ENCODE results near the gene KIF4B.

KIF4B gene

GRCh38 chr5:155056644-155057269 is 43.2 kb downstream of the KIF4B start:
- Histone ChIP-seq H3K36me3 (no peaks in the 10 kb centered on the region), H3K9ac (no peak overlapping the region), H3K4me1 (no peaks in the 10 kb centered on the region), H3K4me3 (no peak overlapping the region), H3K27me3 (no peaks in the 10 kb centered on the region), H3K9me3 (replicated peaks in 1 of 11) (0 out of 22 replicates have a peak, but pooled peaks cover 0 to 3% (median 0%) of the 10 kb centered on the region in 11 experiments), H3K27ac (no peak overlapping the region), H4K20me1 (no peaks in the 10 kb centered on the region), H3K4me2 (no peak overlapping the region)
- TF ChIP-seq Cebpa-rat (IDR thresholded peaks at IDR 0.05): no peak

DNA sequence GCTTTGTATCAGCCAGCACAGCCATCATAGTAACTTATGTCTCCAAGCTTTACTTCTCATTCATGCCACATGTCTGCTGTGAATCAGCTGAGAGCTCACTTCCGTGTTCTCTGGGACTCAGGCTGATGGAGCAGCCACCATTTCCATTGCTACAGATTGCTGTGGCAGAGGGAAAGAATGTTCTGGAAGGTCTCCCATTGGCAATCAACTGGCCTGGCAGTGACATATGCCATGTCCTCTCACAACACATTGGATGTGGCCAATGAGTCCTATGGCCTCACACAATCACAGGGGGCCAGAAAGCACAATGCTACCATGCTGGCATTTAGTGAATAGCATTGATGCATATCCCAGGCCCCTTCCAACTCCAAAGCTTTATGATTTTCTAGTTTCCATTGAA is 44.1 kb downstream of the KIF4B start:
- no peaks in the 10 kb centered on the region for H3K36me3 ChIP-seq
- H4K20me1 ChIP-seq: no peaks in the 10 kb centered on the region
- no peak for TF ChIP-seq Cebpa-rat (IDR thresholded peaks at IDR 0.05)
- H3K4me1 ChIP-seq: no peaks in the 10 kb centered on the region
- 0 out of 22 replicates have a peak, but pooled peaks cover 0 to 3% (median 0%) of the 10 kb centered on the region in 11 experiments for H3K9me3 ChIP-seq (replicated peaks in 1 of 11)
- H3K4me2 ChIP-seq: no peak overlapping the region
- no peak overlapping the region for H3K27ac ChIP-seq
- H3K27me3 ChIP-seq: no peaks in the 10 kb centered on the region
- no peak overlapping the region for H3K4me3 ChIP-seq
- no peak overlapping the region for H3K9ac ChIP-seq

DNA sequence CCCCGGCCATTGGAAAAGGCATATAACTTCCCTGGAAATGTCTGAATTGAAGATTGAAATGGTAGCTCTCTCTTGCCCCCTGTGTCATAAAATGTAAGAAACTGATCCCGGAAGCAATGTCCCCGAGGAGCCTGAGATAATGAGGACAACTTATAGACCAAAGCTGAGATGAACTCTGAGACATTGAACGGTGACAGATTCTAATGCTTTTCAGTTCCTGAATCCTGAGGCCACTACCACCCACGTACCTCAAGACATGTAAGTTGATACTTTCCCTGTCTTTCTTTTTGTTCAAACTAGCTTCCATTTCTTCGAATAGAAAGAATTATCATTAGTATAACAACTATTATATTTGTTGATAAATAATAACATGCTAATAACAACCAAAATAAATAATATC is 51.0 kb downstream of the KIF4B start:
- Histone ChIP-seq H3K4me3 (no peak overlapping the region), H3K4me2 (no peak overlapping the region), H3K9ac (no peak overlapping the region), H4K20me1 (no peaks in the 10 kb centered on the region), H3K27ac (no peak overlapping the region), H3K4me1 (peaks cover 0 to 8% (median 0%) of the 10 kb centered on the region in 10 experiments; a peak in 2 of 20 replicates), H3K27me3 (no peaks in the 10 kb centered on the region), H3K9me3 (replicated peaks in 1 of 11) (0 out of 22 replicates have a peak, but pooled peaks cover 0 to 3% (median 0%) of the 10 kb centered on the region in 11 experiments), H3K36me3 (no peaks in the 10 kb centered on the region)
- TF ChIP-seq Cebpa-rat (IDR thresholded peaks at IDR 0.05): no peak

- Histone ChIP-seq H4K20me1 (no peaks in the 10 kb centered on the region; a peak in 1 of 22 replicates), H3K27me3 (no peaks in the 10 kb centered on the region), H3K36me3 (no peaks in the 10 kb centered on the region), H3K4me1 (peaks cover 0 to 8% (median 0%) of the 10 kb centered on the region in 10 experiments; a peak in 2 of 20 replicates), H3K9ac (no peak overlapping the region), H3K27ac (no peak overlapping the region), H3K4me2 (no peak overlapping the region), H3K4me3 (no peak overlapping the region), H3K9me3 (replicated peaks in 1 of 11) (peaks cover 0 to 7% (median 0%) of the 10 kb centered on the region in 11 experiments; a peak in 3 of 22 replicates)
- no peak for TF ChIP-seq Cebpa-rat (IDR thresholded peaks at IDR 0.05)
Observed at GRCh38 chr5:155066886-155067595, 53.5 kb downstream of the KIF4B start.

Data from BLaER1 treated with 17β-estradiol and CSF1 and Interleukin-3, amounts not matched to agents 10 nM and 100 nM (cell line).